ENCODE data around the gene BLOC1S5. TPM values are rescaled to one million over a fixed set of nuclear protein-coding genes. Genes with fewer than 3 reads are reported as not detected.
"Not testable (repeated sequence)": the region's sequence is repeated elsewhere in the genome, so short reads cannot be mapped to it uniquely, and the experiment has no call there.

Gene BLOC1S5
- polyA plus RNA-seq, 1 donor: 12.1 TPM

DNA sequence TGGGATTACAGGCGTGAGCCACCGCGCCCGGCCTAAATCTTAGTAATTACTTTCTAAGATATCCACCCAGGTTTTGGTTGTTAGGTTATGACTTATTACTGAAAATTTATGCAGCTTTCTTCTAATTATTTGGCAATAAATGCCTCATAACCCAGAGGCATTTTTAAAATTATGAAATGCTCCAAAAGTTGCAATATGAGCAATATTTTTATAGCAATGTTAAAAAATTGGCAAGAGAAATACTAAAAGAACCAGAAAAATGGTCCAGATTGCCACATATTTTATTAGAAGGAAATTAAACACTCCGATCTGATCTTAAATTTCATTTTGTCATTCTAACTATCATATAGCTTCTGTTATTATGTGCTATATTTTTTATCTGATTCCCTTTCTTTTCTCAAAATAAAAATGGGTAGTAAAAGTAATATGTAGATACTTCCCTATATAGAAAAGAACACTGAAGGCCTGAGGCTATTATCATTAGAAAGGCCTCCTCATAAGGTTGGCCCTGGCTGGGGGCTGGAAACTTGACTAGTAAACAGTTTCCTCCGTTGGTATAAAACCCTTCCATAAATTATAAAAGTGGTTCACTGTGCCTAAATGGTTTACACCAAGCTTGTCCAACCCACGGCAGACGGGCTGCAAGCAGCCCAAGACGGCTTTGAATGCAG is 22.1 kb downstream of the BLOC1S5 start:
- DNase-seq: no peak

DNA sequence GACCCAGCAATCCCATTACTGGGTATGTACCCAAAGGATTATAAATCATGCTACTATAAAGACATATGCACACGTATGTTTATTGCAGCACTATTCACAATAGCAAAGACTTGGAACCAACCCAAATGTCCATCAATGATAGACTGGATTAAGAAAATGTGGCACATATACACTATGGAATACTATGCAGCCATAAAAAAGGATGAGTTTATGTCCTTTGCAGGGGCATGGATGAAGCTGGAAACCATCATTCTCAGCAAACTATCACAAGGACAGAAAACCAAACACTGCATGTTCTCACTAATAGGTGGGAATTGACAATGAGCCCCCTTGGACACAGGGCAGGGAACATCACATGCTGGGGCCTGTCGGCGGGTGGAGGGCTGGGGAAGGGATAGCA is 30.1 kb downstream of the BLOC1S5 start:
- DNase-seq: not testable (repeated sequence)

DNA sequence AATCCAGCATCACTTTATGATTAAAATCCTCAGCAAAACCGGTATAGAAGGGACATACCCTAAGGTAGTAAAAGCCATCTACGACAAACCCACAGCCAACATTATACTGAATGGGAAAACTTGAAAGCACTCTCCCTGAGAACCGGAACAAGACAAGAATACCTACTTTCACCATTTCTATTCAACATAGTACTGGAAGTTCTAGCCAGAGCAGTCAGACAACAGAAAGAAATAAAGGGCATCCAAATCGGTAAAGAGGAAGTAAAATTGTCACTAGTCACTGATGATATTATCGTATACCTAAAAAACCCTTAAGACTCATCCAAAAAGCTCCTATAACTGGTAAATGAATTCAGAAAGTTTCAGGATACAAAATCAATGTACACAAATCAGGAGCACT is 33.3 kb downstream of the BLOC1S5 start:
- no peak for DNase-seq

GRCh38 chr6:8029243-8029870 is 34.8 kb downstream of the BLOC1S5 start:
- DNase-seq: no peak

- DNase-seq: no peak
These were observed 36.1 kb downstream of the BLOC1S5 start for GRCh38 chr6:8027965-8028651.

DNA sequence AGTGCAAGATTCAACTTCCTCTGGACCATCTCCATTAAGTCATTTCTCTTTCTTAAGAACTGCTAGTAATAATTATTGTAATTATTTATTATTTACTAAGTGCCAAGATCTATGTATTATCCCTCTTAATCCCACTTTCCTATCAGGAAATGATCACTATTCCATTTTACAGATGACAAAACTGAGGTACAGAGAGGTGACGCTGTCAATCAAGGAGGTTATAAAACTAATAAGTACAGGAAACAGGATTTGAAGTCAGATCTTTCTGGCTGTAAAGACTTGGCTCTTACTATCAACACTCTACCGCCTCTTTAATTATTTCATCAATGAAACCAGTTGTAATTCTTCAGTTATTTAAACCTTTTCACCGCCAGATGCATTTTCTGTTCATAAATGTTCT is 37.4 kb downstream of the BLOC1S5 start:
- no peak for DNase-seq

DNA sequence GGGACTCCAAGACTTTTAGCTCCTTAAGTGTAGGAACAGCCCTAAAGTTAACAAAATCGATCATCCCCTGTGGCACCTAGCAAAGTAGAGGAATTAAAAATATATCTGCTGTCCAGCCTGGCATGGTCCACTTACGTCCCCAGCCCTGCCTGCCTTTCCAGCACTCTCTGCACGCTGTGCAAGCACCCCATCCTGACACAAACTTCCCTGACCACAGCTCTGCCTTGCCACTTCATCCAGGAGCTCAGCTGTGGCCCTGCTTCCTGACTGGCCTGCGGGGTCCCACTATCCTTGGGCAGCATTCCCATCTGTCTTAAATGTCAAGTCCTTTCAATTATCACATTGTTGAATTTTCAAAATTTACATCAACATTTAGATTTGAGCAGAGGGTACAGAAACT is 39.0 kb downstream of the BLOC1S5 start:
- no peak for DNase-seq

DNA sequence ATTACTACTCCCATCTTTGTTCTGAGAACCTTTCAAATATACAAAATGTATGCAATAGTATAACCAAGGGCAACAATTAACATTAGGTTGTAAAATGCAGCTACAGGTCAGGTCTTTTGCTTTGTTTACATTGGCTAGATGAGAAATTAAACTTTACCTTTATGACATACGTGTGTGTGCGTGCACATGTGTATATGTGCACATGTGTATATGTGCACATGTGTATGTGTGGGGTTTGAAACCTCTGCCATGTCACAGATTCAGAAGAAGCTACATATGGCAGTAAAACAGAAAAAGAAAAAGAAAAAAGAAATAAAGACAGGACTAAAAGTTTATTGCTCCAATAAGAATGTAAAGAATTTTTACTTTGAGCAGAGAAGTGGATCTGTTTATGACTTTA is 40.6 kb downstream of the BLOC1S5 start:
- no peak for DNase-seq

DNA sequence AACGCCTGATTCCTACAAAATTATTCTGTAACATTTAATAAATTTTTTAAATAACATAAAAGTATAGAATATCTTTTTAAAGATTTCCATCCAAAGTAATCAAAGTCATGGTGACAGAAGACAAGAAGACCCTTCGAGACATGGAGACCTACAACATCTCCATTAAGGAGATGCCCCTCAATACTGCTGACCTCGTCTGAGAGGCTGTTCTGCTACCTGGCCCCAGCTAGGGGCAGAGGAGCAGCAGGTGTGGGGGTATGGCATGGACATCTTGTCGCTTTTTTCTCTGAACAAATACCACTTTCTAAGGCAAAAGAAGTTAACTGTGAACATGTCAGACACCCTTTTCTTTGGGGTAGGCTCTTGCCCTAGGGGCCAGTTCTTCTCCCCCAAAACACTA is 44.1 kb downstream of the BLOC1S5 start:
- no peak for DNase-seq

GRCh38 chr6:8017705-8018104 is 46.5 kb downstream of the BLOC1S5 start:
- no peak for DNase-seq

GRCh38 chr6:8017276-8017701 is 46.9 kb downstream of the BLOC1S5 start:
- DNase-seq: no peak

- DNase-seq: no peak
These were observed 49.2 kb downstream of the BLOC1S5 start for GRCh38 chr6:8014947-8015346.

DNA sequence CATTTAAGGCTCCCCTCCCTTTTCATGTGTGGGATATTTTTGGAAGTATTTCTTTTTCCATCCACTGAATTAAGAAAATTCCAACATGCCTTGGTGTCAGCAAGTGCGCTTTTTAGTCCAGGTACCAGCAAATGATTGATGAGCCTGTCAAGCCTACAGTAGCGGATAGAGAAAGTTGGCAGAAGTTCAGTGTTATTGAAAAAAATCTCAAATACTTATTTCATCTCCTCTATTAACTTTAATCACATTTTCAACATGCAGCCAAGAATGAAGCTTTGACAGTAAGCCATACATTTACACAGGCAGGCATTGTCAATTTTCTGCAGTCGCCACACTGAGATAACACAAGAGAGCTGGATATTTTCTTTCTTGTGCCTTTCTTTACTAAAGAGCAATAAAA is 50.4 kb downstream of the BLOC1S5 start:
- DNase-seq: no peak

- peak; percentile 29 for DNase-seq
These were observed 58.0 kb downstream of the BLOC1S5 start for GRCh38 chr6:8006208-8006607.

- no peak for DNase-seq
These were observed 59.1 kb downstream of the BLOC1S5 start for GRCh38 chr6:8005136-8005535.

GRCh38 chr6:8000636-8001035 is 63.6 kb downstream of the BLOC1S5 start:
- no peak for DNase-seq

DNA sequence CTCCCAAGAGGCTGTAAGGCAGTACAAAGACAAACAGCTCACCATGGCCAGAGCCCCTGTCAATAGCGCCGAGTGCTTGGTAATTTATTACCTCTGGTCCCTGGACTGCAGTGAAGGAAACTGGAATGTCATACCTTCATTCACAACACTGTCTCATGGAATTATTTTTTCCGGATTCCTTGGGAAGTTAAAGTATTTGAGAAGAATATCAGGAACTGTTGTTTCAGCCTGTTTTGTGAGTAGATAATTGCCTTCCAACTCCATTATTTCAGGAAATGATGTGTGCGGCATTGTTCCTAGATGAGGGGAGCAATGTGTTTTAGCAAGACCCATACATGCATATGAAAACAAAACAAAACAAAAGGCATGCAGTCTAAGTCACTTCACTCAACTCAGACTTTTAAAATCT is 64.0 kb downstream of the BLOC1S5 start:
- no peak for DNase-seq

DNA sequence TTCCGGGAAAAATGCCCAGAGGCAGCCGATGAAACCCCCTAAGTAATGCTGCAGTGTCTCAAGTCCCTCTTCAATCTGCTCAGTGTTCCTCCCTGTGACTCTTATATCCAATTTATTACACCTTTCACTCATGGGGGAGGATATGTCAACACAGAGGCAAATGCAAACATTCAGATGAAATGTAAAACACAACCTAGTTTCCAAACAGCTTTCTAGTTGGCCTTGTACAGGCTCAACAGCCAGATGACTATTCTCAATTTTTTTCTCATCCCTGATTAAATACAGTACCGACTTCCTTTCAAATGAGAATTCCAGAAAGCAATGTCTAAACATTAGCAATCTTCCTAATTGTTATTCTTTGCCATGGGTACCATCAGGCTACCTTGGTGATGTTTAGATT is 65.0 kb downstream of the BLOC1S5 start:
- no peak for DNase-seq

DNA sequence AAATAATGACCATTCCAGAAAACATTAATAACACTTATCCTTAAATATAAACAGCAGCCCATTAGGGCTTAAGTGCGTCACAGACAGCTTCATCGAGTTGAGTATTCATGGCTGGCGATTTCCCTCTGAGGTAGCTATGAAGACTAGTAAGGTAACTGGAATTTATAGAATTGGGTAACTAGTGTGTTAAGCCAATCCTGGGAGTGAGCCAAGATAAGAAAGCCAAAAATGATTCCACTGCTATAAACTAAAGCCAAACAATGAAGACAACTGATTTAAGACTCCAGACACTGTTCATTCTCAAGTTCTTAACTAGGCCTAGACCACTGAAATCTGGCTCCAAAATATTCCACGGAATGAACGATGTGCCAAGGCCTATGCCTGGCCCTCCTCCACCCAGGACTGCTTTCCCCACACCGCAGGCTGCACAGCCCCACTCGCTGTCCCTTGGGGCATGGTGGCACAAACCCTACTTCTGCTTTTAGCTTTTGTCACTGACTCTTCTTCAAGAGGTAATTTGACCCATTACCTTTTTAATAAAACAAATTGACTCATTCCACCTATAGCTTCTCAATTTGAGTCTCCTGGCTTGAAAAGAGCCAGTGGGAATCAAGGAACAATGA is 66.0 kb downstream of the BLOC1S5 start:
- no peak for DNase-seq

DNA sequence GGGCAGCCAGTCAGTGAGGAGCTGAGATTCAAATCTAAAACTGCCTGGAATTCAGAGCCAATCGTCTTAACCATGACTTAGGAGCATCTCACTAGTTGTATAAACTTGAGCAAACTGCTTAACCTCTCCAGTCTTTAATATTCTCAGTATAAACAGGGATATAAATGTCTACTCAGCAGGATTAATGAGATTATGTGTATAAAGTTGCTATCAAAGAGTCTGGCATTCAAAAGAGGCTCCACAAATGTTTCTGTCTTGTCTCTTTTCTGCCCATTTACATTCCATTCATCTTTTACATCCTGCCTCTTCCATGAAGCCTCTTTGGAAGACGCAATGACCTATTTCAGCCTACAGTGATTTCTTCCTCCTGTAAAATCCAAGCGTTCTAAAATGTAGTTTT is 66.9 kb downstream of the BLOC1S5 start:
- no peak for DNase-seq

DNA sequence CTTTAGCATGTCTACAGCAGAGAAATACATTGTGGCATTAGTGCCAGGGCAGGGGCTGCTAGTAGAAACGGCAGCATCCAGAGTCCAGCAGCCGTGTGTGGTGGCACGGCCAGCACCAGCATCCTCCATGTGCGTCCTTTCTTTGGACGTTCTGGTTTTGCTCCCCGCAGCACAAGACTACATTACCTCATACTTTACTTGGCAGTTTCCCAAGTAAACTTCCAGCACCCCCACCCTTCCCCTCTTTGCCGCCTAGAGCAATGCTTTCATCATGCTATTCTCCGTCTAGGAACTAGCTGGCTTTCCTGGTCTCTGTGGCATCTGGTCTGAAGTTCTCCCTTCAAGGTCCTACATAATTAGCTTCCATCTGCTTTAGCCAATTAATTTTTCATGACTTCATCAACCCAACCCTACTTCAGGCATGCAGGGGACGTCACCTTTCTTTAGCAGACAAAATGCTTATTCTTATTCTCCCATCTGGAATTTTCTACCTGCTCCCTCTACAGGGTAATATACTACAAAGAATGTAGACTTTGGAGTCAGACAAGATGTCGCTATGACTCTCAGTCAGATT is 67.6 kb downstream of the BLOC1S5 start:
- DNase-seq: peak; percentile 11

GRCh38 chr6:7993952-7994351 is 70.2 kb downstream of the BLOC1S5 start:
- DNase-seq: no peak

GRCh38 chr6:7993399-7993798 is 70.8 kb downstream of the BLOC1S5 start:
- DNase-seq: no peak

Data from hindlimb muscle (tissue), 1 donor.